Endothelial cell of umbilical vein (primary cell): ENCODE measurements around the gene PLEKHH3. TPM values are rescaled to one million over a fixed set of nuclear protein-coding genes. Genes with fewer than 3 reads are reported as not detected.

Experiments used
- Bru-seq: library from RNA; stranded (reverse); fragments of 400-500 nt; gene quantifications from one replicate; lab custom pipeline; 2021; lab: Mats Ljungman, UMichigan
- BruChase-seq, 2 experiments: library from RNA; stranded (reverse); fragments of 400-500 nt; gene quantifications; one replicate each; lab custom pipeline; 2021; lab: Mats Ljungman, UMichigan
- BruUV-seq: library from RNA; stranded (reverse); fragments of 400-500 nt; replicated peaks from 2 replicates; lab custom pipeline; 2021; lab: Mats Ljungman, UMichigan
- CTCF ChIA-PET: fragments of 300-600, 350-600 bp; sonication (Branson Sonifier 250); formaldehyde crosslinking; loops from one replicate; lab custom pipeline; 2021; ENCODE audit warnings: antibody characterized with exemption, inconsistent platforms; lab: Charles Lee
- POLR2A ChIA-PET: fragments of 300-600, 350-600 bp; sonication (Branson Sonifier 250); formaldehyde crosslinking; loops from one replicate; lab custom pipeline; 2021; ENCODE audit warnings: antibody characterized with exemption, inconsistent platforms; lab: Charles Lee
- DNase-seq: peaks from one replicate; pipeline ENCODE4 v3.0.0-alpha.2; 2011; ENCODE audit warnings: low read depth, low spot score
- FAIRE-seq: peaks from 2 replicates; lab custom pipeline; 2011; peaks lifted over from hg19 to GRCh38; lab: Jason Lieb, UNC
- H2AFZ ChIP-seq: 2 replicates; pipeline ENCODE4 v1.6.0; 2012; ENCODE audit warnings: low read depth, low read length, control low read depth, inconsistent platforms
- H3K27ac ChIP-seq: 2 replicates; pipeline ENCODE4 v1.5.1; 2011; ENCODE audit warnings: low read depth, mild to moderate bottlenecking, control low read depth, low read length, moderate library complexity; ENCODE audit not compliant: insufficient read depth
- H3K27me3 ChIP-seq, 2 experiments: 2 replicates each; pipeline versions ENCODE4 v1.6.0 to v1.6.1; 2011; ENCODE audit warnings: low read length in 2 of 2, mixed read lengths in 1 of 2; ENCODE audit not compliant: control insufficient read depth in 2 of 2, insufficient read depth in 2 of 2
- H3K36me3 ChIP-seq, 2 experiments: 2 replicates in 1 of 2; 3 replicates in 1 of 2; pipeline ENCODE4 v1.5.1; 2011; ENCODE audit warnings: low read length in 2 of 2, mild to moderate bottlenecking in 1 of 2, moderate library complexity in 1 of 2; ENCODE audit not compliant: control insufficient read depth in 2 of 2, insufficient read depth in 2 of 2; ENCODE audit errors: extremely low read depth in 1 of 2
- H3K4me1 ChIP-seq: 3 replicates; pipeline ENCODE4 v1.5.1; 2011; ENCODE audit warnings: mild to moderate bottlenecking, low read length; ENCODE audit not compliant: control insufficient read depth, insufficient read depth; ENCODE audit errors: extremely low read depth
- H3K4me2 ChIP-seq: 2 replicates; pipeline ENCODE4 v1.6.1; 2011; ENCODE audit warnings: low read length, control low read depth, mixed read lengths; ENCODE audit not compliant: insufficient read depth
- H3K4me3 ChIP-seq, 3 experiments: fragments of 200-600 bp in 1 of 3; sonication (generic), shearing (Covaris generic) in 1 of 3; replicated peaks in 1 of 3; 2 replicates each; pipeline ENCODE4 v1.5.1; 2011 to 2016; ENCODE audit warnings: control low read depth in 3 of 3, low read length in 3 of 3, mild to moderate bottlenecking in 2 of 3, inconsistent platforms in 1 of 3, low read depth in 1 of 3, moderate library complexity in 1 of 3; ENCODE audit not compliant: insufficient read depth in 1 of 3
- H3K79me2 ChIP-seq: 2 replicates; pipeline ENCODE4 v1.6.0; 2012; ENCODE audit warnings: low read length, inconsistent platforms; ENCODE audit not compliant: control insufficient read depth, insufficient read depth
- H3K9ac ChIP-seq: replicated peaks from 2 replicates; pipeline ENCODE3; 2011; ENCODE audit warnings: low read length, control low read depth; ENCODE audit not compliant: insufficient read depth; ENCODE audit errors: extremely low read depth
- H3K9me1 ChIP-seq: replicated peaks from 3 replicates; pipeline ENCODE4 v1.6.0; 2011; ENCODE audit warnings: mild to moderate bottlenecking, low read length; ENCODE audit not compliant: control insufficient read depth, insufficient read depth; ENCODE audit errors: extremely low read depth
- H3K9me3 ChIP-seq: replicated peaks from 2 replicates; pipeline ENCODE4 v1.5.1; 2012; ENCODE audit warnings: low read length, inconsistent platforms; ENCODE audit not compliant: control insufficient read depth, insufficient read depth
- H4K20me1 ChIP-seq: replicated peaks from 2 replicates; pipeline ENCODE3; 2011; ENCODE audit warnings: mild to moderate bottlenecking, low read length; ENCODE audit not compliant: control insufficient read depth, insufficient read depth; ENCODE audit errors: extremely low read depth
- CTCF ChIP-seq, 2 donors: IDR thresholded peaks; 1 replicate in 1 of 2; 2 replicates in 1 of 2; pipeline ENCODE4 v1.5.1; 2011; ENCODE audit warnings: low read length in 2 of 2, mild to moderate bottlenecking in 2 of 2, moderate library complexity in 2 of 2, control low read depth in 1 of 2, inconsistent platforms in 1 of 2, low read depth in 1 of 2; ENCODE audit not compliant: insufficient read depth in 1 of 2; ENCODE audit errors: extremely low read depth in 1 of 2
- EZH2 ChIP-seq: IDR thresholded peaks from 2 replicates; pipeline ENCODE4 v1.6.1; 2012; ENCODE audit warnings: borderline replicate concordance, low read depth, mild to moderate bottlenecking, moderate library complexity, low read length, inconsistent platforms; ENCODE audit not compliant: severe bottlenecking
- FOS ChIP-seq: IDR thresholded peaks from 2 replicates; pipeline ENCODE4 v1.6.1; 2011; ENCODE audit warnings: mild to moderate bottlenecking, low read length, moderate library complexity, borderline replicate concordance; ENCODE audit not compliant: insufficient read depth
- GATA2 ChIP-seq: IDR thresholded peaks from 2 replicates; pipeline ENCODE4 v1.7.0; 2011; ENCODE audit warnings: low read depth, mild to moderate bottlenecking, moderate library complexity, mixed read lengths, low read length; ENCODE audit not compliant: insufficient read length, insufficient read depth
- JUN ChIP-seq: IDR thresholded peaks from 2 replicates; pipeline ENCODE4 v1.6.1; 2011; ENCODE audit warnings: borderline replicate concordance, low read depth; ENCODE audit not compliant: insufficient read length, insufficient read depth
- MAX ChIP-seq: IDR thresholded peaks from 2 replicates; pipeline ENCODE4 v1.6.1; 2011; ENCODE audit not compliant: insufficient read depth, insufficient read length
- MYC ChIP-seq: IDR thresholded peaks from one replicate; pipeline ENCODE4 v1.6.1; 2011; ENCODE audit warnings: mild to moderate bottlenecking, low read depth, low read length
- POLR2A ChIP-seq: IDR thresholded peaks from 2 replicates; pipeline ENCODE4 v1.6.1; 2012; ENCODE audit warnings: low read depth, mild to moderate bottlenecking, control low read depth, low read length
- POLR2AphosphoS5 ChIP-seq: IDR thresholded peaks from 2 replicates; pipeline ENCODE4 v1.6.1; 2012; ENCODE audit warnings: low read depth, mild to moderate bottlenecking, control low read depth, low read length, moderate library complexity; ENCODE audit not compliant: insufficient read depth
- dilution Hi-C: fragments of 300-500 bp; cut with MboI; formaldehyde crosslinking; loops from one replicate; pipeline ENCODE4 v1.15.0; 2019; ENCODE audit warnings: low sequenced_read_pairs; ENCODE audit not compliant: extremely low pct_ligation_motif_present
- intact Hi-C: fragments of 100-400 bp; cut with micrococcal nuclease; formaldehyde crosslinking; loops from one replicate; pipeline ENCODE4 v1.10.0; 2022
- long read RNA-seq: library from polyadenylated mRNA; stranded (forward); transcript quantifications from one replicate; pipeline ENCODE4 v2.0.0, GENCODE V29; 2021
- polyA minus RNA-seq, 3 experiments: library from RNA; depleted of rRNA, polyadenylated mRNA; stranded (reverse); fragments of >200 nt; gene quantifications; 1 replicate in 1 of 3; 2 replicates in 2 of 3; pipeline ENCODE4 v1.2.3, GENCODE V29; 2011
- polyA plus RNA-seq, 4 experiments: library from polyadenylated mRNA; depleted of rRNA in 3 of 4; stranded (reverse) in 3 of 4; unstranded in 1 of 4; fragments of >200 nt; gene quantifications; 2 replicates each; pipeline versions ENCODE4 v1.2.1 to v1.2.3, GENCODE V29; 2011 to 2012; ENCODE audit warnings: missing spikeins in 1 of 4
- total RNA-seq: library from RNA; stranded (reverse); gene quantifications from 2 replicates; pipeline ENCODE4 v1.2.3, GENCODE V29; 2021

The PLEKHH3 gene
- total RNA-seq (11.3 and 13.2 TPM in 2 replicates), polyA plus RNA-seq (5.4 and 6.8 TPM in 2 replicates), polyA minus RNA-seq (2.5 and 3.3 TPM in 2 replicates), Bru-seq, nascent RNA (percentile 38 among the genes with signal in this experiment), BruChase-seq, experiment 1, labeled RNA remaining after a 6-hour chase (percentile 48 among the genes with signal in this experiment), BruChase-seq, experiment 2, labeled RNA remaining after a 2-hour chase (percentile 54 among the genes with signal in this experiment)
- 2.4 and 3.6 TPM in 2 replicates for polyA plus RNA-seq (2011; cell fraction: cytosol; rRNA removed)
- 5.3 and 6.6 TPM in 2 replicates for polyA plus RNA-seq (2011; cell fraction: nucleus; rRNA removed)
- polyA plus RNA-seq (2012), result 5.4 and 9.0 TPM in 2 replicates
- polyA minus RNA-seq (2011; cell fraction: cytosol; rRNA and poly(A)+ RNA removed), result 21.0 TPM
- polyA minus RNA-seq (2011; cell fraction: nucleus; rRNA and poly(A)+ RNA removed), result 1.9 and 2.5 TPM in 2 replicates
- long read RNA-seq, transcript PLEKHH3-204 (13 exons, 2,983 nt), result major isoform, 5 of 12 reads
- long read RNA-seq, partial matches to known transcripts, result 3 of 12 reads
- long read RNA-seq, other reads (novel, unspliced or antisense), result 2 of 12 reads

- peak within 1 kb of the TSS; percentile 47 for H3K27ac ChIP-seq
- no peaks in the 10 kb centered on the region for H3K79me2 ChIP-seq
- intact Hi-C loops (loop anchor here (1.0 to 5.0 kb wide), 5 partner anchors 16 to 354 kb away; partner anchors contain the start of genes RETREG3, RPL27, TUBG1 and WNK4), dilution Hi-C loops (no loop called here)
- no peak for TF ChIP-seq MYC
- TF ChIP-seq EZH2, result no peak
- no peak for TF ChIP-seq MAX
- TF ChIP-seq GATA2, result no peak
- peak; percentile 68 for TF ChIP-seq POLR2A
- peak in 1 of 2 donors; percentile 7 for TF ChIP-seq CTCF (IDR thresholded peaks at IDR 0.05; ENCODE audit: extremely low read depth in 1 of 2, insufficient read depth in 1 of 2, low read depth in 1 of 2, low read length in 2 of 2)
- peak; percentile 62 for TF ChIP-seq POLR2AphosphoS5
- no peak for TF ChIP-seq JUN
- TF ChIP-seq FOS, result no peak
- ChIA-PET CTCF (interaction anchor here (0.5 to 8.3 kb wide), 15 partner anchors 9 to 364 kb away, joined by 3 to 235 read pairs (median 5); partner anchors contain the start of genes BECN1, NAGLU, PSMC3IP and RETREG3), POLR2A (interaction anchor here (1.1 to 1.4 kb wide), 3 partner anchors 16 to 98 kb away, joined by 3 to 5 read pairs (median 4); partner anchors contain the start of genes RETREG3 and TUBG1)
- peaks cover 2 to 9% of the 10 kb centered on the region in 2 experiments for H3K36me3 ChIP-seq
- peak; percentile 4 for FAIRE-seq
- no peak for DNase-seq
- BruUV-seq, result no TSS peak
- H3K9me1 ChIP-seq, result no peaks in the 10 kb centered on the region
- H3K9ac ChIP-seq, result peak within 1 kb of the TSS; percentile 44
- H3K4me3 ChIP-seq, result peak within 1 kb of the TSS; percentile 57 to 87 (median 70)
- no peaks in the 10 kb centered on the region for H3K9me3 ChIP-seq
- peak within 1 kb of the TSS; percentile 68 for H3K4me2 ChIP-seq
- H4K20me1 ChIP-seq, result no peaks in the 10 kb centered on the region
- no peaks in the 10 kb centered on the region for H3K27me3 ChIP-seq
- peaks cover 36% of the 10 kb centered on the region for H3K4me1 ChIP-seq
- H2AFZ ChIP-seq, result peak within 1 kb of the TSS; percentile 87
Measured at GRCh38 chr17:42676424-42677011, at the start of gene PLEKHH3. Gene PLEKHH3, minus strand, starts transcription at chr17:42676994. Its CDS starts 431 bp downstream, at chr17:42676563.
